Fibroblast of mammary gland (primary cell): ENCODE results near the gene LRATD1.

Experiments
- DNase-seq: peaks from one replicate; pipeline ENCODE4 v3.0.0-alpha.2; 2010; ENCODE audit warnings: low read depth
- H3K4me3 ChIP-seq: 2 replicates; pipeline ENCODE4 v1.5.1; 2011; ENCODE audit warnings: low read depth, mild to moderate bottlenecking, low read length, moderate library complexity; ENCODE audit not compliant: control insufficient read depth
- CTCF ChIP-seq: conservative IDR thresholded peaks from 2 replicates; pipeline ENCODE4 v1.5.1; 2011; ENCODE audit warnings: low read depth, low read length, inconsistent platforms; ENCODE audit not compliant: control insufficient read depth, insufficient read depth

Gene LRATD1

GRCh38 chr2:14632133-14632936, at the start of gene LRATD1:
Gene LRATD1, plus strand, starts transcription at chr2:14632717. Its CDS starts 1,263 bp downstream, at chr2:14633980.
- DNase-seq = peak; percentile 73
- no peak for TF ChIP-seq CTCF
- peak within 1 kb of the TSS; percentile 61 for H3K4me3 ChIP-seq

GRCh38 chr2:14583059-14583458, 49.5 kb upstream of the LRATD1 start:
- no peak overlapping the region for H3K4me3 ChIP-seq
- no peak for DNase-seq
- TF ChIP-seq CTCF = no peak

GRCh38 chr2:14583802-14584201, 48.7 kb upstream of the LRATD1 start:
- no peak for DNase-seq
- no peak overlapping the region for H3K4me3 ChIP-seq
- no peak for TF ChIP-seq CTCF

GRCh38 chr2:14587119-14587518, 45.4 kb upstream of the LRATD1 start:
- no peak for TF ChIP-seq CTCF
- DNase-seq = no peak
- no peak overlapping the region for H3K4me3 ChIP-seq

- DNase-seq = peak; percentile 13
- no peak for TF ChIP-seq CTCF
- H3K4me3 ChIP-seq = no peak overlapping the region
Observed at GRCh38 chr2:14601156-14601770, 31.3 kb upstream of the LRATD1 start.

- H3K4me3 ChIP-seq = no peak overlapping the region
- no peak for DNase-seq
- no peak for TF ChIP-seq CTCF
Observed at GRCh38 chr2:14602309-14602708, 30.2 kb upstream of the LRATD1 start.
